Measurements from ENCODE around the gene PPM1N. TPM values are rescaled to one million over a fixed set of nuclear protein-coding genes. Genes with fewer than 3 reads are reported as not detected.
A peak's percentile ranks its signal among the peaks of the same experiment; 100 is the strongest.

Gene PPM1N
- total and polyA plus RNA-seq, 2 of the 13 experiments (the other 11 are each of a cell fraction or from before 2014, with no cell fraction given): 0.31 to 1.8 TPM

DNA sequence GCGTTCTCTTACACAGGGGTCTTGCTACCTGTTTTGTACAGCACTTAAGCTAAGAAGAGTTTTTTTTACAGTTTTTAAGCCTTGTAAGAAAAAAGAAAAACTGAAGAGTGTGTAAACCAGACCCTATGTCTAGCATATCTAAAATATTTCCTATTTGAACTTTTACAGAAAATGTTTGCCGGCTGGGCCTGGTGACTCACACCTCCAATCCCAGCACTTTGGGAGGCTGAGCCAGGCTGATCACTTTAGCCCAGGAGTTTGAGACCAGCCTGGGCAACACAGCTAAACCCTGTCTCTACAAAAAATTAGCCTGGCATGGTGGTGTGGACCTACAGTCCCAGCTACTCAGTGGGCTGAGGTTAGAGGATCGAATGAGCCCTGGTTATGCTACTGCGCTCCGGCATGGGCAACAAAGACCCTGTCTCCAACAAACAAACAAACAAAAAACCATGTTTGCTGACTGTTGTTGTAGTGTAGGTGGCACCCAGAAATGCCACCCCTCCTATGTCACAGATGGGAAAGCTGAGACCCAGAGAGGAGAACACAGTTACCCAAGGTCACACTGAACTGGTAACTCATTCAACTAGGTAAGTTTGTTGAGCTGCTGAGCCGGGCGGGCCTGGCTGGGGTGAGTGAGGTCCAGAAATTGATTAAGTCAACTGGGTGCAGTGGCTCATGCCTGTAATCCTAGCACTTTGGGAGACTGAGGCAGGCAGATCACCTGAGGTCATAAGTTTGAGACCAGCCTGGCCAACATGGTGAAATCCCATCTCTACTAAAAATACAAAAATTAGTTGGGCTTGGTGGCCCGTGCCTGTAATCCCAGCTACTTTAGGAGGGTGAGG is 7.1 kb downstream of the PPM1N start (continued):
- no peak for TF ChIP-seq ZNF879 (CRISPR knock-in tag; IDR thresholded peaks at IDR 0.05)
- TF ChIP-seq FOSL2 (CRISPR knock-in tag; IDR thresholded peaks at IDR 0.05): peak; percentile 82
- no peak for TF ChIP-seq ZZZ3 (CRISPR knock-in tag; IDR thresholded peaks at IDR 0.05; ENCODE audit: borderline replicate concordance)
- TF ChIP-seq ZMYM4 (CRISPR knock-in tag; IDR thresholded peaks at IDR 0.05): no peak
- no peak for TF ChIP-seq SMAD9 (CRISPR knock-in tag; IDR thresholded peaks at IDR 0.05)
- no peak for TF ChIP-seq ZNF775 (CRISPR knock-in tag; IDR thresholded peaks at IDR 0.05; ENCODE audit: borderline replicate concordance)
- TF ChIP-seq TCF12 (IDR thresholded peaks at IDR 0.05): no peak
- TF ChIP-seq TCF12 (CRISPR knock-in tag; IDR thresholded peaks at IDR 0.05): no peak
- TF ChIP-seq PATZ1 (CRISPR knock-in tag; IDR thresholded peaks at IDR 0.05): no peak
- TF ChIP-seq ZBTB14 (CRISPR knock-in tag; IDR thresholded peaks at IDR 0.05): no peak
- no peak for TF ChIP-seq SMARCC2 (IDR thresholded peaks at IDR 0.05)
- TF ChIP-seq, protein P1, sequence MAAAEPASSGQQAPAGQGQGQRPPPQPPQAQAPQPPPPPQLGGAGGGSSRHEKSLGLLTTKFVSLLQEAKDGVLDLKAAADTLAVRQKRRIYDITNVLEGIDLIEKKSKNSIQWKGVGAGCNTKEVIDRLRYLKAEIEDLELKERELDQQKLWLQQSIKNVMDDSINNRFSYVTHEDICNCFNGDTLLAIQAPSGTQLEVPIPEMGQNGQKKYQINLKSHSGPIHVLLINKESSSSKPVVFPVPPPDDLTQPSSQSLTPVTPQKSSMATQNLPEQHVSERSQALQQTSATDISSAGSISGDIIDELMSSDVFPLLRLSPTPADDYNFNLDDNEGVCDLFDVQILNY (CRISPR knock-in tag; conservative IDR thresholded peaks at IDR 0.05): no peak
- TF ChIP-seq, protein P2, sequence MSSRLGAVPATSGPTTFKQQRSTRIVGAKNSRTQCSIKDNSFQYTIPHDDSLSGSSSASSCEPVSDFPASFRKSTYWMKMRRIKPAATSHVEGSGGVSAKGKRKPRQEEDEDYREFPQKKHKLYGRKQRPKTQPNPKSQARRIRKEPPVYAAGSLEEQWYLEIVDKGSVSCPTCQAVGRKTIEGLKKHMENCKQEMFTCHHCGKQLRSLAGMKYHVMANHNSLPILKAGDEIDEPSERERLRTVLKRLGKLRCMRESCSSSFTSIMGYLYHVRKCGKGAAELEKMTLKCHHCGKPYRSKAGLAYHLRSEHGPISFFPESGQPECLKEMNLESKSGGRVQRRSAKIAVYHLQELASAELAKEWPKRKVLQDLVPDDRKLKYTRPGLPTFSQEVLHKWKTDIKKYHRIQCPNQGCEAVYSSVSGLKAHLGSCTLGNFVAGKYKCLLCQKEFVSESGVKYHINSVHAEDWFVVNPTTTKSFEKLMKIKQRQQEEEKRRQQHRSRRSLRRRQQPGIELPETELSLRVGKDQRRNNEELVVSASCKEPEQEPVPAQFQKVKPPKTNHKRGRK (CRISPR knock-in tag; IDR thresholded peaks at IDR 0.05): no peak
- no peak for TF ChIP-seq NFE2 (CRISPR knock-in tag; IDR thresholded peaks at IDR 0.05)
- no peak for TF ChIP-seq ZNF639 (CRISPR knock-in tag; conservative IDR thresholded peaks at IDR 0.05)
- TF ChIP-seq CC2D1A (CRISPR knock-in tag; IDR thresholded peaks at IDR 0.05): no peak
- TF ChIP-seq CSRNP1 (CRISPR knock-in tag; IDR thresholded peaks at IDR 0.05): no peak
- no peak for TF ChIP-seq HDAC1 (CRISPR knock-in tag; IDR thresholded peaks at IDR 0.05)
- TF ChIP-seq ZNF34 (CRISPR knock-in tag; IDR thresholded peaks at IDR 0.05; ENCODE audit: borderline replicate concordance): no peak
- 0 out of 2 replicates have a peak, but pooled peaks have one; percentile 7 for TF ChIP-seq GATAD2A (CRISPR knock-in tag; IDR thresholded peaks at IDR 0.05)
